GM21786 (cell line): Measurements from ENCODE around the gene ZPR1.
"Not testable (repeated sequence)": the region's sequence is repeated elsewhere in the genome, so short reads cannot be mapped to it uniquely, and the experiment has no call there.

Source experiments
- ATAC-seq: cut with Tn5 transposase; IDR thresholded peaks from one replicate; pipeline ENCODE4 v1.9.1; 2021; ENCODE audit not compliant: unreplicated experiment

The ZPR1 gene

GRCh38 chr11:116825434-116825833, 37.6 kb upstream of the ZPR1 start:
- no peak for ATAC-seq

DNA sequence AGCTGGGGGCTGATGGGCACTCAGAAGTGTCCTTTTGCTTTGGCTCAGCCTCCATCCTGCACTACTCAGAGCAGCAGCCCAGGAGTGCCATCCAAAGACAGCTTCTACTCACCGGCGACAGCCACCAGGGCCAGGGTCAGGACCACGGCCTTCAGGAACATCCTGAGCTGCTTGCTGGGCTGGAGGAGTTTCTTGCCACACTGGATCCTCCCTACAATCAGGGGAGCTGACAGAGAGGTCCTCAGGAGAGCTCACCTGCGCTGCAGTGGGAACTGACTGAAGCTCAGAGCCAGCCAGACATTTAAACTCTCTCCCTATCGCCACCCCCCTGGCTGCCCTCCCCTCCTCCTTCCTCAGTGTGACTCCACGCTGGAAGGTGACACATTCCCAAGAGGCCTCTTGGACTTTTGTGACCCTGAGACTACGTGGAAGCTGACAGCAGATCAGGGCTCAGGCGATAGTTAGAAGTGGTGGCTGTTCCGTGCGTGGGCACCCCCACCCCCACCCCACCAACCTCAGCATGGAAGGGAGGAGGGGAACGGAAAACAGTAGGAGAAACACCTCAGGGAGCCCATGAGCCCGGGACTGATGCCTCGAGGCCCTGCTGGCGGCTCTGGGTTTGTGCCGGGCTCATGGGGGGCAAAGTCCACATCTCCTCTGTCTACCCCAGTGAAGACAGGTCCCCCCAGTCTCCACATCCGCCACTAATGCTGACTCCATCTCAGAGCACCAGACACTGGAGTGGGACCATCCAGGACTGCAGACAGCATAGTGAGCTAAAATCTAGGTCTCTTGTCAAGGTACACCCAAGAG, 35.4 kb upstream of the ZPR1 start, which contains the start of gene APOA4:
TSS of gene APOA4 (minus strand) at position 274 of the 813 bp plus-strand sequence. CDS start at position 161, 113 bp downstream.
- ATAC-seq: no peak

DNA sequence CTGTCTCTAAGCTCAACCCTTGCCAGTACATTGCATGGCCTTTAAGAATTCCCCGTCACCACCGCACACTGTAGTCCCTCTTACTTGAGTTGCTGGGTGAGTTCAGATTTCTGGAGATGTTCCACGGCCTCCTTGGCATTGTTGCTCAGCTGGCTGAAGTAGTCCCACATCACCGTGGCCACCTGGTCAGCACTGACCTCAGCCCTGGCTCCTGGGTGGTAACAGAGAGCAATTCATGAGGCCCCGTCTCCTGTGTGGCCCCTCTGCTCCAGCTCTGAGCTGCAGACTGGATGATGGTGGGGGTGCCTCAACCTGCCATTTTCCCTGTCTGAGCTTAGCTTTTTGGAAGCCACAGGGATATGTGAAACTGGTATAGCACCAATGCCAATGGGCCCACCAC, 34.8 kb upstream of the ZPR1 start:
- ATAC-seq: no peak

DNA sequence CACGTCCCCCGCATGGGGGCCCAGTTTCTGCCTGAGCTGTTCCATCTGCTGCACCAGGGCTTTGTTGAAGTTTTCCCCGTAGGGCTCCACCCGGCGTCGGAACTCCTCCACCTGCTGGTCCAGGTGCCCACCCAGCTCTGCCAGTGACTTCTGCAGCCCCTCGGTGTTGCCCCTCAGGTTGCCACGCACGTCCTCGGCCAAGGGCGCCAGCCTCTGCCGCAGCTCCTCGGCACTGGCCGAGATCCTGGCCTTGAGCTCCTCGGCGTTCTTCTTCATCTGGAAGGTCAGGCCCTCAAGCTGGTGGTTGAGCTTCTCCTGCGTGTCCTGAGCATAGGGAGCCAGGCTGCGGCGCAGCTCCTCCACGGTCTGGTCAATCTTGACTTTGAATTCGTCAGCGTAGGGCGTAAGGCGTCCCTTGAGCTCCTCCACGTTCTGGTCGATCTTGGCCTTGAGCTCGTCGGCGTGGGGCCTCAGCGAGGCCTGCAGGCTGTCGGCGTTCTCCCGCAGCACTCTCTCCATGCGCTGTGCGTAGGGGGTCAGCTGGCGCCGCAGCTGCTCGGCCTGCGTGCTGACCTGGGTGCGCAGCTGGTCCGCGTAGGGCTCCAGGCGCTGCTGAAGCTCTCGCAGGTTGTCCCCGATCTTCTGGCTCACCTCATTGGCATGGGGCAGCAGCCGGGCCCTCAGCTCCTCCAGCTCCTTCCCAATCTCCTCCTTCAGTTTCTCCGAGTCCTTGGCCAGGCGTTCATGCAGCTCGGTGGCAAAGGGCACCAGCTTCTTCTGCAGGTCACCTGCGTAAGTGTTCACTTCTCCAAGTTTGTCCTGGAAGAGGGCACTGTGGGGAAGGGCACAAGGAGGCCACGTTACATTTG, 33.5 kb upstream of the ZPR1 start:
- no peak for ATAC-seq

GRCh38 chr11:116819049-116819448, 31.2 kb upstream of the ZPR1 start:
- no peak for ATAC-seq

DNA sequence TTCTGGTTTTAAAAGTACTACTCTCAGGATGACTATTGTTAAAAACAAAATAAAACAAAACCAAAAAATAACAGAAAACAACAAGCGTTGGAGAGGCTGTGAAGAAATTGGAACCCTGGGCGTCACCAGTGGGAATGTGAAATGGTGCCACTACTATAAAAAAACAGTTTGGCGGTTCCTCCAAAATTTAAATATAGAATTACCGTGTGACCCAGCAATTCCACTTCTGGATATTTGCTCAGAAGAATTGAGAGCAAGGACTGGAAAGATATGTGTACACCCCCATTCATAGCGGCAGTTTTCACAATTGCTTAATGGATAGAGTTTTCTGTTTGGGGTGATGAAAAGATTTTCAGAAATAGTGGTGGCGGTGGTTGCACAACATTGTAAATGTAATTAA, 26.7 kb upstream of the ZPR1 start:
- ATAC-seq: no peak

GRCh38 chr11:116813781-116814471, 26.1 kb upstream of the ZPR1 start:
- ATAC-seq: no peak

DNA sequence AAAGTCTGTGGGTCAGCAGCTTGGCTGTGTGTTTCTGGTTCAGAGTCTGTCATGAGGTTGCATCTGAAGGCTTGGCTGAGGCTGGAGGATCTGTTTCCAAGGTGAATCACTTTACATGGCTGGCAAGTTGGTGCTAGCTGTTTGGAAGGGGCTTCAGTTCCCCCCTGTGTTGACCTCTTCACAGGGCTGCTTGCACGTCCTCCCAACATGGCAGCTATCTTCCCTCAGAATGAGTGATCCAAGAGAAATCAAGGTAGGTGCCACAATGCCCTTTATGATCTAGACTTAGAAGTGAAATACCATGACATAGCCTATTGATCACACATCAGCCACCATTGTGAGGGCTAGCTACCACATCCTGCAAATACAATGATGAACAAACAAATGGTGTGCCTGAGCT, 25.3 kb upstream of the ZPR1 start:
- ATAC-seq: no peak

- ATAC-seq: no peak
Measured at GRCh38 chr11:116812109-116812508, 24.3 kb upstream of the ZPR1 start.

DNA sequence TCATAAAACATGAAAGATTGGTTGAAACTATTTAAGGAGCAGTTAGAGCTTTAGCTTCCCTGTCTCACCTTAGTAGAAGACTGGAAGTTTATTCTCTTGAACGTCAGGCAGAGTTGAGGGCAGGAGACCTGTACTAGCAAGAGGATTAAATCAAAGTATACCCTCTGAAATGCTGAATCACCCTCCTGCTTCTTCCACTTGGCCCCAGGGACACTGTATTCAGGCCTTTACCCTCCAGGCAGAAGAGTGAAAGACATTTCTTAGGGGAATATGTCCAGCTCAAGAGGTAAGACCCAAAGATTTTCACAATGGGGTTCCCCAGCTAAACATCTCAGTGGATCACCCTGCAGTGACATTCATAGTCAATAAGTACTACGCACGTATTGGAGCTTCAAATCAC, 23.4 kb upstream of the ZPR1 start:
- ATAC-seq: no peak

DNA sequence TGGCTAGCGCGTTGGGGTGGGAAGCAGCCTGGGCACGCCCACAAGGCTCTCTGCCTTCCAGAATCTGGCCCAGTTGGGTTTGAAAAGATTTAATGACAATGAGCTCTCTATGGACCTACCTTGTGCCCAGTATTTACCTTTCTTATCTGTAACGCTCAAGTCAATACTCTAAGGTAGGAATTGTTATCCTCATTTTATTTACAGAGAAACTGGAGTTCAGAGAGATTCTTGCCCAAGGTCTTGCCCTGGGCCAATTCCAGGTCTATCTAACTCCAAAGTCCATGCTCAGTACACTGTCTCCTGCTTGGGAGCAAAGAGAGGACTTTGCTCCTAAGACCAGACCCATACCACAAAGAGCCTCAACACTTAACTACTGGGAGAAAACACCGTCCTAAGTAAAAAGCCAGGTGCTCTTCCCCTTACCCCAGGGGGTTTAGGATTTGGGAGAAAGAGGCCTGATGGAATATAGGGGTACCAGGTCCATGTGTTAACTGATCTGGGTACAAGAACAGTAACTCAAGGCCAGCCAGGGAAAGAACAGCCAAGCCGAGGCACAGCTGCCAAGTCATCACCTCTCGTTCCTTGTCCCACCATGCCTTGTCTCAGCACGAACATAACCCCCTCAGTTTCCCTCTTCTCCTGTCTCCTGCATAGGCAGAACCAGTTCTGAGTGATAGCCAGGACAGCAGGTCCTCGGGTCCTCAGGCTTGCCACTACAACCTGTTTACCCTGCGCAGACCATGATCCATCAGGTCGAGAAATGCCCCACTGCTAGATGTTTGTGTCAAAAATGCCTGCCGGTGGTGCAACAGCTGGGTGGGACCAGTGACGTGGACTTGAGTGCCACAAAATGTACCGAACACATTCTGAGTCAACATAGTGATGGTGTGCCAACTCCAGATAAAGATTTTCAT, 20.7 kb upstream of the ZPR1 start:
- no peak for ATAC-seq

DNA sequence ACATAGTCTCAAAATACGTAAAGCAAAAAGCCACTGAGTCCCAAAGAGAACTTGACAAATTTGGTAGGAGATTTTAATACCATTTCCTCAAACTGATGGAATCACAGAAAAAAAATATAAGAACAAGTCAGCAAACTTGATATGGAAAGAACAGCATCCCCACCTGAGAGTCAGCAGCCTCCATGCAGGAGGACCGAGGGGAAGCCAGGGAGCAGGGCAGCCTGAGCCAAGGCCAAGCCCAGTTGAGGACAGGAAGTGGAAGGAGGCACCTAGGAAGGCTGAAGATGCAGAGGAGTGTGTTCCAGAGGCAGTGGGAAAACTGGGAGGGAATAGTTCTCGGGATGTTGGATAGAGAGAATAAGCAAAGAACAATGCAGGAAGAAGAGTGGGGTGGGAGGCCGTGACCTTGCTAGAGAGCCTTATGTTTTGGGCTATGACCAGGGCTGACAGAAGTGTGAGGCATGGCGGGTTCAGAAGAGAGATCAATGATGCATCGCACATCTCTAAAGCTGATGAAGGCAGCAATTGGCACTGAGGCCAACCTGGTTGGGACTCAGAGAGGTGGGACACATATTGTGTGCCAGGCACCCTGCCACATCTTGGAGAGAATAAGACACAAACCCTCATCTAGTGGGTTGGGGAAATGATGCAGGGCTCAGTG, 19.9 kb upstream of the ZPR1 start:
- no peak for ATAC-seq

GRCh38 chr11:116804001-116804400, 16.2 kb upstream of the ZPR1 start:
- no peak for ATAC-seq

DNA sequence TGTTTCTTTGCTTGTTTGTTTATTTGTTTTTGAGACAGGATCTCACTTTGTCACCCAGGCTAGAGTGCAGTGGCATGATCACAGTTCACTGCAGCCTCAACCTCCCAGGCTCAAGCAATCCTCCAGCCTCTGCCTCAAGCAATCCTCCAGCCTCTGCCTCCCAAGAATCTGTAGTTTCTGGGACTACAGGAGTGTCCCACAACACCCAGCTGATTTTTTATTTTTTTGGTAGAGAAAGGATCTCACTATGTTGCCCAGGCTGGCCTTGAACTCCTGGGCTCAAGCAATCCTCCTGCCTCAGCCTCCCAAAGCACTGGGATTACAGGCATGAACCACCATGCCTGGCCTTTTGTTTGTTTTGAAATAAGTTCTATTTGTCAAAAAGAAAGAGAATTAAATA, 13.8 kb upstream of the ZPR1 start:
- not testable (repeated sequence) for ATAC-seq

DNA sequence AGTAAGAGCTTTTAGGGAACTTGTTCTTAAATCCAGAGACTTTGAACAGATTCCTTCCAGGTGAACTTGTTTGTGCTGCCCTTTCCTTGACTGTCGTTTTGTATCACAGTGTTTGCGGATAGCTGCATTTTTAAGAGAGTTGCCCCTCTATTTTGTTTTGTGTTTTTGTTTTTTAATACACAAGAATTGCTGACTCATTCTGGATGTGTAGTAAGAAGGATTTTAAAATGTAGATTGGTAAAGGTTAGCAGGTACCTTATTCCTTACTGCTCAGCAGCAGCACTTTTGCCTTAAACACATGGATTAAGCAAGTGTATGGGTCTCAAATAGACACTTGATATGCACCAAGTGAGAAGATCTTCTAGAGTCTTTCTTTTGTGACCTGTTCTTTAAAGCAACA, 12.8 kb upstream of the ZPR1 start:
- ATAC-seq: no peak

DNA sequence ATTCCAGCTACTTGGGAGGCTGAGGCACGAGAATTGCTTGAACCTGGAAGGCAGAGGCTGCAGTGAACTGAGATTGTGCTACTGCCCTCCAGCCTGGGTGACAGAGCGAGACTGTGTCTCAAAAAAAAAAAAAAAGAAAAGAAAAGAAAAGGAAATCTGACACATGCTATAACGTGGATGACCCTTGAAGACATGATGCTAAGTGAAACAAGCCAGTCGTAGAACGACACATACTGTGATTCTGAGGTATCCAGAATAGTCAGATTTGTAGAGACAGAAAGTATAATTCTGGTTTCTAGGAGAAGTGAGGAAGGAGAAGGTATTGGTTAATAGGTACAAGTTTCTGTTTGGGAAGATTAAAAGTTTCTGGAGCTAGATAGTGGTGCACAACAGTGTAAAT, 10.5 kb upstream of the ZPR1 start:
- ATAC-seq: no peak

DNA sequence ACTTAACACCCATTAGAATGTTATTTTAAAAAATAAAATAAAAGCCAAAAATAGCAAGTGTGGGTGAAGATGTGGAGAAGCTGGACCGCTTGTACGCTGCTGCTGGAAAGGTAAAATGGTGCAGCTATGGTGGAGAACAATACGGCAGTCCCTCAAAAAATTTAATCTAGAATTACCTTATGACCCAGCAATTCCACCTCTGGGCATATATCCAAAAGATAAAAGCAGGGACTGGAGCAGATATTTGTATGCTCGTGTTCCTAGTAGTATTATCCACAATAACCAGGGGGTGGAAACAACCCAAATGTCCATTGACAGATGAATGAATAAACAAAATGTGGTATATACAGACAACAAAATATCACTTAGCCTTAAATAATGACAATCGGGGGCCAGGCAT, 10.0 kb upstream of the ZPR1 start:
- ATAC-seq: no peak

- no peak for ATAC-seq
Measured at GRCh38 chr11:116796548-116796947, 8.7 kb upstream of the ZPR1 start.

DNA sequence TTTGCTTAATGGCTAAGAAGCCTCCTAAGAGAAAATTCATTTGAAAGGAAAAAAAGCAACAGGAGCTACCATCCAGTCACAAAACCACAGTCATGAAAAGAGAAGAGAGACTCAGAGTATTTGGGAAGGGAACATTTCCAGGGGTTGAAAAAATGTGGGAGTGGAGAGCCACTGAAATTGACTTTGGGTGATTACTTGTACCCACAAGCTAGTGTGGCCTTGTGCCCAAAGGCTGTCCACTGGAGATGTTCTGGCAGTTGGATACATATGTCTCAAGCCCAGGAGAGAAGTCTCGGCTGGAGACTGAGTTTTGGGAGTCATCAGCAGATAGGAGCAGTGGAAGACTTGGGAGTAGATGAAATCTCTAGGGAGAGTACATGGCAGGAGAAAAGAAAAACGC, 7.0 kb upstream of the ZPR1 start:
- ATAC-seq: no peak

DNA sequence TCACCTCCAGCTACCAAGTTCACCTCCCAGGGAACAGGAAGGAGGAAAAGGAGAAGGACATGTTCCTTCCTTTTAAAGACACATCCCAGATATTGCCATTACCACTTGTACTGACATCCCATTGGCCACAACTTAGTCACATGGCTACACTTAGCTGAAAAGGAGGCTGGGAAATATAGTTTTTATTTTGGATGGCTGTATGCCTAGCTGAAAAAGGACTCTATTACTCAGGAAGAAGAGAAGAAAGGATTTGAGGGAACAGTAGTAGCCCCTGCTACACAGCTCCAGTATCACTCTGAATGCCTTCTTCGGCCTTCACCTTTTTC, 5.9 kb upstream of the ZPR1 start:
- ATAC-seq: no peak
